K562 (cell line): Measurements from ENCODE around the gene ARL6IP6. TPM values are rescaled to one million over a fixed set of nuclear protein-coding genes. Genes with fewer than 3 reads are reported as not detected.

Experiments used
- BCL6 ChIP-seq: fragments of 250-450 bp; sonication (Bioruptor Pico); IDR thresholded peaks from 2 replicates; pipeline ENCODE4 v1.4.0; 2020
- BDP1 ChIP-seq: IDR thresholded peaks from 3 replicates; pipeline ENCODE4 v1.6.1; 2011; ENCODE audit not compliant: insufficient read length, insufficient read depth
- DEAF1 ChIP-seq: fragments of 450-650 bp; formaldehyde crosslinking; IDR thresholded peaks from 2 replicates; pipeline ENCODE4 v1.4.0; 2020; ENCODE audit warnings: mild to moderate bottlenecking, moderate library complexity
- ETV5 ChIP-seq: sonication (generic); formaldehyde crosslinking; IDR thresholded peaks from 2 replicates; pipeline ENCODE4 v1.4.0; 2020; ENCODE audit warnings: low read depth, mild to moderate bottlenecking, missing genetic modification reagents
- EWSR1 ChIP-seq: fragments of 450-650 bp; IDR thresholded peaks from 2 replicates; pipeline ENCODE4 v1.6.1; 2018; ENCODE audit warnings: borderline replicate concordance, mild to moderate bottlenecking, low read depth, moderate library complexity; ENCODE audit not compliant: partially characterized antibody
- FOSL1 ChIP-seq: fragments of 200-800 bp; sonication (Bioruptor generic); conservative IDR thresholded peaks from 2 replicates; pipeline ENCODE4 v1.6.1; 2016; ENCODE audit warnings: missing genetic modification characterization, missing compliant biosample characterization
- FOXJ3 ChIP-seq: sonication (generic); formaldehyde crosslinking; IDR thresholded peaks from 2 replicates; pipeline ENCODE4 v1.4.0; 2020; ENCODE audit warnings: mild to moderate bottlenecking, missing genetic modification reagents
- FOXM1 ChIP-seq, 2 experiments: fragments of 450-650 bp in 1 of 2; sonication (generic) in 1 of 2; formaldehyde crosslinking in 1 of 2; IDR thresholded peaks; 2 replicates each; pipeline versions ENCODE4 v1.6.1 to v1.9.0; 2017 to 2022; ENCODE audit warnings: low read depth in 2 of 2, mild to moderate bottlenecking in 2 of 2, missing genetic modification reagents in 1 of 2, moderate library complexity in 1 of 2
- FOXP1 ChIP-seq: sonication (generic); formaldehyde crosslinking; IDR thresholded peaks from 2 replicates; pipeline ENCODE4 v1.8.0; 2022; ENCODE audit warnings: mild to moderate bottlenecking, missing genetic modification reagents
- HINFP ChIP-seq: fragments of 450-650 bp; conservative IDR thresholded peaks from 2 replicates; pipeline ENCODE4 v1.6.1; 2016; ENCODE audit warnings: missing genetic modification characterization, low read depth, mild to moderate bottlenecking, control low read depth, missing compliant biosample characterization
- HMBOX1 ChIP-seq: sonication (generic); IDR thresholded peaks from 2 replicates; pipeline ENCODE4 v1.6.1; 2016
- MCM5 ChIP-seq: fragments of 450-650 bp; IDR thresholded peaks from 2 replicates; pipeline ENCODE4 v1.6.1; 2016; ENCODE audit warnings: low read depth
- NCOA2 ChIP-seq, 2 experiments: fragments of 450-650 bp; IDR thresholded peaks; 2 replicates each; pipeline ENCODE4 v1.6.1; 2018; ENCODE audit warnings: mild to moderate bottlenecking in 2 of 2, moderate library complexity in 1 of 2; ENCODE audit not compliant: partially characterized antibody in 2 of 2
- NFIX ChIP-seq: fragments of 250-450 bp; sonication (Bioruptor Pico); IDR thresholded peaks from 2 replicates; pipeline ENCODE4 v1.4.0; 2020; ENCODE audit warnings: low read depth, mild to moderate bottlenecking, moderate library complexity
- PCBP2 ChIP-seq: fragments of 200-400 bp; formaldehyde crosslinking; IDR thresholded peaks from 2 replicates; pipeline ENCODE4 v1.6.1; 2018; ENCODE audit warnings: low read length, low read depth, mild to moderate bottlenecking, moderate library complexity; ENCODE audit not compliant: poor library complexity, severe bottlenecking
- RAD21 ChIP-seq, 2 experiments: fragments of 250-450 bp in 1 of 2; fragments of 450-650 bp in 1 of 2; sonication (Bioruptor Pico) in 1 of 2; formaldehyde crosslinking in 1 of 2; IDR thresholded peaks in 1 of 2; conservative IDR thresholded peaks in 1 of 2; 2 replicates each; pipeline versions ENCODE4 v1.4.0 to v1.8.0; 2020 to 2022; ENCODE audit warnings: mild to moderate bottlenecking in 2 of 2, moderate library complexity in 1 of 2
- SRF ChIP-seq, 2 experiments: fragments of 250-450, 450-650 bp in 1 of 2; sonication (Bioruptor Pico) in 1 of 2; sonication (generic) in 1 of 2; formaldehyde crosslinking; IDR thresholded peaks; 2 replicates each; pipeline versions ENCODE4 v1.5.0 to v1.5.1; 2020 to 2022; ENCODE audit warnings: mild to moderate bottlenecking in 1 of 2, missing genetic modification reagents in 1 of 2
- THAP7 ChIP-seq: fragments of 250-450 bp; sonication (Bioruptor Pico); IDR thresholded peaks from 2 replicates; pipeline ENCODE4 v1.5.0; 2021
- YBX1 ChIP-seq: fragments of 450-650 bp; IDR thresholded peaks from 2 replicates; pipeline ENCODE4 v1.7.1; 2016; ENCODE audit warnings: mild to moderate bottlenecking
- ZBTB17 ChIP-seq: fragments of 450-650 bp; formaldehyde crosslinking; IDR thresholded peaks from 2 replicates; pipeline ENCODE4 v1.4.0; 2020; ENCODE audit warnings: mild to moderate bottlenecking
- ZNF507 ChIP-seq: conservative IDR thresholded peaks from 2 replicates; pipeline ENCODE4 v1.6.1; 2017; ENCODE audit warnings: missing genetic modification characterization, missing compliant biosample characterization
- ZNF696 ChIP-seq: fragments of 250-450 bp; sonication (Bioruptor Pico); conservative IDR thresholded peaks from 2 replicates; pipeline ENCODE4 v1.4.0; 2020; ENCODE audit warnings: mild to moderate bottlenecking, moderate library complexity
- ZNF766 ChIP-seq: fragments of 200-800 bp; sonication (Bioruptor generic); conservative IDR thresholded peaks from 2 replicates; pipeline ENCODE4 v1.6.1; 2016; ENCODE audit warnings: missing genetic modification characterization, missing compliant biosample characterization
- polyA plus RNA-seq, 8 experiments: library from polyadenylated mRNA; depleted of rRNA in 4 of 8; stranded (reverse) in 5 of 8; unstranded in 3 of 8; fragments of >200 nt; fragmentation: Nextera tagmentation in 2 of 8; fragmentation: Illumina TruSeq in 1 of 8; extraction: Ambion mirVana in 2 of 8; extraction: Trizol in 1 of 8; gene quantifications; 2 replicates each; pipeline versions ENCODE4 v1.2.1 to v1.2.3, GENCODE V29; 2011 to 2014; ENCODE audit warnings: inconsistent platforms in 1 of 8, missing spikeins in 1 of 8
- total RNA-seq, 7 experiments: library from RNA; depleted of rRNA in 6 of 7; stranded (reverse); fragments of >200 nt in 6 of 7; fragmentation: Illumina TruSeq in 2 of 7; extraction: Trizol in 2 of 7; gene quantifications; 2 replicates each; pipeline versions ENCODE4 v1.2.1 to v1.2.3, GENCODE V29; 2011 to 2021; ENCODE audit warnings: low replicate concordance in 1 of 7

ARL6IP6 gene
- total and polyA plus RNA-seq, 9 of the 15 experiments (the other 6 are each of a cell fraction or from before 2014, with no cell fraction given) = 19.2 to 98.5 (median 36.2) TPM

- TF ChIP-seq DEAF1 (CRISPR knock-in tag) (peak; percentile 60; the same call in 1 of the 2 replicates), MCM5 (no peak), RAD21 (CRISPR knock-in tag; conservative IDR thresholded peaks at IDR 0.05 in 1 of 2, IDR thresholded peaks at IDR 0.05 in 1 of 2) (peak; percentile 78 to 79), HINFP (tag) (no peak), HMBOX1 (no peak), NCOA2 (IDR thresholded peaks at IDR 0.05; ENCODE audit: partially characterized antibody in 2 of 2) (peak in 1 of 2 experiments; percentile 6), ZNF507 (tag) (no peak), FOXJ3 (CRISPR knock-in tag) (no peak), FOSL1 (no peak), BDP1 (no peak), ETV5 (CRISPR knock-in tag) (no peak), FOXP1 (CRISPR knock-in tag) (no peak), ZNF766 (CRISPR knock-in tag) (0 out of 2 replicates have a peak, but pooled peaks have one; percentile 36), ZBTB17 (CRISPR knock-in tag) (no peak), PCBP2 (no peak), THAP7 (no peak), BCL6 (no peak), SRF (CRISPR knock-in tag; IDR thresholded peaks at IDR 0.05) (no peak), ZNF696 (CRISPR knock-in tag) (no peak), NFIX (CRISPR knock-in tag) (no peak), YBX1 (no peak), FOXM1 (IDR thresholded peaks at IDR 0.05; ENCODE audit: low read depth) (no peak), FOXM1 (CRISPR knock-in tag; IDR thresholded peaks at IDR 0.05; ENCODE audit: low read depth) (no peak), EWSR1 (peak; percentile 44)
These were observed 22.4 kb downstream of the ARL6IP6 start (continued) for GRCh38 chr2:152740743-152741328.
